HG03520 (cell line): ENCODE data around the gene CASKIN1.

Source experiments
- ATAC-seq: cut with Tn5 transposase; IDR thresholded peaks from one replicate; pipeline ENCODE4 v1.9.1; 2021; ENCODE audit warnings: mild to moderate bottlenecking, moderate library complexity; ENCODE audit not compliant: unreplicated experiment

CASKIN1 gene

GRCh38 chr16:2157480-2158261, 38.7 kb downstream of the CASKIN1 start:
- no peak for ATAC-seq

- no peak for ATAC-seq
Observed at GRCh38 chr16:2156849-2157224, 39.6 kb downstream of the CASKIN1 start.

- ATAC-seq, result no peak
Observed at GRCh38 chr16:2155977-2156848, 40.2 kb downstream of the CASKIN1 start.

DNA sequence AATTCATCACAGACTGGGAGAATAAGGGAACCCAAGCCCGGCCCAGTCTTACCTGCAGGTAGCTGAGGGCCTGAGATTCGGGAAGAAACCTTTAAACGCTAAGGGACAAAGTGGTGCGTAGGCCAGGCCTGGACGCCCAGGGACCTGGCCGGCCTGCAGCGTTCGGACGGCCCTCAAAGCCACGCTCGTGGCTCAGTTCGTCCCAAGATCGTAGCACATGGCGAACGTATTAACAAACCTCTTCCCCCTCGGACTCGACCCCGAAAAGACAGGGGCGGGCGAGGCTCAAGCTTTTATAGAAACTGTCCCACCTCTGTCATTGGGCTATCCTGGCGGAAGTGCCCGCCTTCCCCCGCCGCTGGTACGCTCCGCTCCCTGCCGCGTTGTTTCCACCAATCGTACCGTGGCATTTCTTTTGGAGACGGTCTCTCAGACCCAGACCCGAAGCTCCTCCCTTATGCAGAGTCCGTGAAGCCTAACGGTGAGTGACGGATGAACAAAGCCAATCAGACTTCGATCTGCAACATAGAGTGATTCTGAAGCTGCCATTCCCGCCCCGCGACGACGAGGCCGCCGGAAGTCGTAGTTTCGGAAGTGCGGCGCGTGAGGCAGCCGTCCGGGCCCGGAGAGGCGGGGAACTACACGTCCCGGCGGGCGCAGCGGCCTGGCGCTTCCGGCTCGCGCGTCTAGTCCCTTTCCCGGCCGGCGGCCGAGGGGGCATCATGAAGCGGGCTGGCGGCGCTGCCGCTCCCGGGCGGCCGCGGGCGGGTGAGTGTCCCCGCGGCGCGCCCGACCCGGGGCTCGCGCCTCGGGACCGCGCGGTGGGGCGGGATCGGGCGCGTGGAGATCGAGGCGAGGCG, 41.1 kb downstream of the CASKIN1 start, which contains the start of gene TRAF7:
TRAF7 (plus strand) TSS at position 692 of the 860 bp plus-strand sequence. CDS start 8,139 bp downstream, outside the sequence.
- ATAC-seq, result peak; percentile 84

- ATAC-seq, result no peak
Observed at GRCh38 chr16:2154533-2155090, 41.8 kb downstream of the CASKIN1 start.

DNA sequence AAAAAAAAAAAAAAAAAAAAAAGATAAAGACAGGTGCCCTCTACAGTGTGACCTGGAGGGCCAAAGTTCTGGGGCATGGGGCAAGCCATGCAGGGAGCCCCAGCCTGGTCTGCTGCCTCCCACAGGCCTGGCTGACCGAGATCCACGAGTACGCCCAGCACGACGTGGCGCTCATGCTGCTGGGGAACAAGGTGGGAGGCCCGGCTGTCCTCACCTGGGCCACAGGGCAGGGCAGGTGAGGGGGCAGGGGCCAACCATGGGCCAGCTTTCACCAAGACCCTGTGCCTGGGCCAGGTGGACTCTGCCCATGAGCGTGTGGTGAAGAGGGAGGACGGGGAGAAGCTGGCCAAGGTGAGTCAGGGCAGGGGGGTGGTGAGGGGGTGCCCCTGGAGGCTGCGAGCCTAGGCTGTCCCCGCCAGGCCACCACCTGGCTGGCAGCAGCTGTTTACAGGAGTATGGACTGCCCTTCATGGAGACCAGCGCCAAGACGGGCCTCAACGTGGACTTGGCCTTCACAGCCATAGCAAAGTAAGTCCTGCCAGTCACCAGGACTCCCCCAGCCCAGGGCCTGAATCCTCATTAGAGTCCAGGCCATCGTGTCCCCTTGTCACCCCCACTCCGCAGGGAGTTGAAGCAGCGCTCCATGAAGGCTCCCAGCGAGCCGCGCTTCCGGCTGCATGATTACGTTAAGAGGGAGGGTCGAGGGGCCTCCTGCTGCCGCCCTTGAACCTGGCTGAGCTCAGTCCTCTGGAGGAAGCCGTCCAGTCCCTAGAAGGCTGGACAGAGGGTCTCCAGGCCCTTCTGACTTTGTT, 43.5 kb downstream of the CASKIN1 start:
- no peak for ATAC-seq

DNA sequence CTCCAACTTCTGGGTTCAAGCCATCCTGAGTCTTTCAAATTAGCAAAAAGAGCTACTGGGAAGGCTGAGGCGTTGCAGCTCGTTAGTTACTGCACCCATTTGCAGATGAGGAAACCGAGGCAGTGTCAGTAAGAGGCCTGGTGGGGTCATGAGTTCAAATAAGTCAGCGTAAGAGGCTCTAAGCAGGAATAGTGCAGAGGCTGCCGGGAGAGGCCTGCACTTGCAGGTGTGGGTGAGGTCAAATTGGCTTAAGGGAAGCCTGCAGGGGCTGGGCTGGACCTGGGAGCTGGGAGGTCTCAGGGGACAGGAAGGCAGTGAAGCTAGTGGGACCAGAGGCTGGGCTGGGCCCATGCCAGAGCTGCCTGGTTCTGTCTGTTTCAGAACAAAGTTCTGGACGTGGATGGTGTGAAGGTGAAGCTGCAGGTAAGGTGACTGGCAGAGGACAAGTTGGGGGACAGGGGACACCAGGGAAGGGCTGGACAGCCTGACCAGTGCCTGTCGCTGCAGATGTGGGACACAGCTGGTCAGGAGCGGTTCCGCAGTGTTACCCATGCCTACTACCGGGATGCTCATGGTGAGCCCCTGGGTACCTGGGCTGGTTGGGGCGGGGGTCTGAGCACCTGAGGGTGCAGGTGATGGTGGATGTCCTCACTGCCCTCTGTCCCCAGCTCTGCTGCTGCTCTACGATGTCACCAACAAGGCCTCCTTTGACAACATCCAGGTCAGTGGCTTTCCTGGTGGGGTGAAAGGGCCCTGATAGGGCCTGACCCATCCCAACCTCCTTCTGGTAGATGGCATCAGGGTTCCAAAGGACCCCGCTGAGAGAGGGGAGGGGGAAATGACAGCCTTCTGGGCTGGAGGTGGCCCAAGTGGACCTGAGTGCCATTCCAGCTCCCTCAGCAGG, 45.0 kb downstream of the CASKIN1 start:
- ATAC-seq, result no peak

DNA sequence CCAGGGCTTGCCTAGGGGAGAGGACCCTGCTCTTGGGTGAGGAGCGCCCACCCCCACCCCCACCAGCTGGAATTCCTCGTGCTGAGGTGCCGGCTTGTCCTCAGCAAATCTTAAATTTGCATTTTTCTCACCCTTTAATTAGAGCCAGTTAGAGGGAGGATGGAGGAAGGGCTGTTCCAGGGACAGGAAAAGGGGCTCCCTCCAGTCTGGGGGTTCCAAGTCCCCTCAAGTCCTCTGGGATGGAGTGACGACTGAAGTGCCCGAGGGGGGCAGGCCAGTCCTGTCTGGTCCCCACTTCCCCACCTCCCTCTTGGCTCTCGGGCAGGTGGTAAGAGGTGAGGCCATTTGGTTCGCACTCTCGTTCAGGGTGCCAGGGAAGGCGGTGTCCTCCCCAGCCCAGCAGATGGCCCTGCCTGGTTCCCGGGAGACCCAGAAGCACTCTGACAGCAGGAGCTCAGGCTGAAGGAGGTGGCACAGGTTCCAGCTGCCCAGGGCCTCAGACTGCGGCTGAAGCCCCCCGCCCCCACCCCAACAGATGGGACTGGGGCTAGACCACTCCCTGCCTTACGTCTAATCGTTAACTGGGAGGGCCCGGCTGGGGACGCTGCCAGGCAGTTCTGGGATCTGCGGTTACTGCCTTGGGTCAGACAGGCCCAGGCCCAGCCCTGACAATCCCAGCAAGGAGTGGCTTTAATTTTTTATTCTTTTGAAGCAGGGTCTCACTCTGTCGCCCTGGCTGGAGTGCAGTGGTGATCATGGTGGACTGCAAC, 45.8 kb downstream of the CASKIN1 start:
- no peak for ATAC-seq

DNA sequence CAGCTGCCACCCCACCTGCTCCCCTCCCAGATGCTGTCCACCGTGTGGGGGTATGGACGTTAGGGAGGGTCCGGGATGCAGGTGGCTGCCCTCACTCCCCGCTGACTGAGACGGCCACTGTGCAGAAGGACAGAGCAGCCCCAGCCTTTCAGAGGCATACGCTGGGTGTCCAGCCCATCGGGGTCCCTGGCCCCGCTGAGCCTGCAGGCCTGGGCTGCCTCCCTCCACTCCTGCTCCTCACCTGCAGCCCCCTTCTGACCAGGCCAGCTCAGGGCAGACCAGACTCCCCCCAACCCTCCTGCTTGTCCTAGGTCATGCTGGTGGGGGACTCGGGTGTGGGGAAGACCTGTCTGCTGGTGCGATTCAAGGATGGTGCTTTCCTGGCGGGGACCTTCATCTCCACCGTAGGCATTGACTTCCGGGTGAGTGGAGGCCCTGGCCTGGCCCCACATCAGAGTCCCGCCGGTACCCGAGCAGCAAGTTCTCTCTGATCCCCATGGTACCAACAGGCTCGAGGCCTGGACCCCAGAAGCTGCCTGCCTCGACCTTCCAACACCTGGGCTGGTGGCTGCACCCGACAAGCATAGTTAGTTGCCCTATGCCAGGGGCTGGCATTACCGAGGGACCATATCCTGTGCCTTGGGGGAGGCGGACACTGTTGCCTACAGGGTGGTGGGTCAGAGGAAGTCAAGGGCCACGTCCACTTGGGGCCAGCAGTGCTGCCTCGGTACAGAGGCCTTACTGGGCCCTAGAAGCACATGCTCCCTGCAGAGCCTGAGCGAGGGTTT, 46.6 kb downstream of the CASKIN1 start:
- no peak for ATAC-seq

- no peak for ATAC-seq
Observed at GRCh38 chr16:2148714-2149629, 47.4 kb downstream of the CASKIN1 start.

DNA sequence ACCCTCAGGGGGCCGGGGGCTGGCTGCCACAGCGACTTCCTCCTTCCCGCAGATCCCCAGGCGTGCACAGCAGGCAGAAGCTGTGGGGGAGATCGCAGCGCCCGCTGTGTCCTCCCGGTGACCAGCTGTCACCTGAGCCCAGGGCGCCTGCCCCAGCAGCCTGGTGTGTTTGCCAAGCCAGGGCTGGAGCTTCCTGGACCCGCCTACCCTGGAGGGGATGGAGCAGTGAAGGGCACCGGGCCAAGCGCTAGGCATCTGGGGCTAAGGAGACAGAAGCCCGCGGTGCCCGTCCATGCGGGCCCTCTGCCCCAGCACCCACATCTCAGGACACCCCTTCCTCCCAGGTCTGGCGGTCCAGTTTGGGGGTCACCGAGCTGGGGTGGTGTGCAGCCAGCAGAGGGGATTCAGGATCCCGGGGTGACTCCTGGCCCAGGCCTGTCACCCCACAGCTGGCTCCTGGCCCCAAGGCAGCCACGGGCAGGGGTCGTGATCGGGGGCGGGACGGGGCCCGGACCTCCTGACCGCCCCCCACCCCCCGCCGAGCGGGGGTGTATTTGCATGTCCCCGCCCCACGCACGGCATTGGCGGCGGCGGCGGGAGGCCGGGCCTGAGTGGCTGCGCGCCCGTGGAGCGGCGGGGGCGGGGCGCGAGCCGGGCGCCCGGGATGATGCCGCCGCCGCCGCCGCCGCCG, 48.3 kb downstream of the CASKIN1 start, which contains the start of gene RAB26:
RAB26 (plus strand) TSS at position 645 of the 691 bp plus-strand sequence. CDS start 159 bp downstream, outside the sequence.
- no peak for ATAC-seq

- no peak for ATAC-seq
Observed at GRCh38 chr16:2147378-2147777, 49.0 kb downstream of the CASKIN1 start.

GRCh38 chr16:2145843-2146242, 50.6 kb downstream of the CASKIN1 start:
- no peak for ATAC-seq

- no peak for ATAC-seq
Observed at GRCh38 chr16:2143878-2144485, 52.4 kb downstream of the CASKIN1 start.
